HPDE6-E6E7 (cell line): ENCODE data around the gene CACNA1D.

ENCODE experiments used
- DNase-seq: peaks from one replicate; pipeline ENCODE4 v3.0.0; 2011; ENCODE audit warnings: missing footprints; ENCODE audit errors: extremely low spot score

The CACNA1D gene

GRCh38 chr3:53690521-53690920, 196.1 kb downstream of the CACNA1D start:
- DNase-seq = no peak

GRCh38 chr3:53691349-53691748, 196.9 kb downstream of the CACNA1D start:
- DNase-seq = no peak

- no peak for DNase-seq
Measured at GRCh38 chr3:53691885-53692284, 197.5 kb downstream of the CACNA1D start.

GRCh38 chr3:53693451-53693850, 199.0 kb downstream of the CACNA1D start:
- DNase-seq = no peak

- DNase-seq = no peak
Measured at GRCh38 chr3:53694046-53694445, 199.6 kb downstream of the CACNA1D start.

DNA sequence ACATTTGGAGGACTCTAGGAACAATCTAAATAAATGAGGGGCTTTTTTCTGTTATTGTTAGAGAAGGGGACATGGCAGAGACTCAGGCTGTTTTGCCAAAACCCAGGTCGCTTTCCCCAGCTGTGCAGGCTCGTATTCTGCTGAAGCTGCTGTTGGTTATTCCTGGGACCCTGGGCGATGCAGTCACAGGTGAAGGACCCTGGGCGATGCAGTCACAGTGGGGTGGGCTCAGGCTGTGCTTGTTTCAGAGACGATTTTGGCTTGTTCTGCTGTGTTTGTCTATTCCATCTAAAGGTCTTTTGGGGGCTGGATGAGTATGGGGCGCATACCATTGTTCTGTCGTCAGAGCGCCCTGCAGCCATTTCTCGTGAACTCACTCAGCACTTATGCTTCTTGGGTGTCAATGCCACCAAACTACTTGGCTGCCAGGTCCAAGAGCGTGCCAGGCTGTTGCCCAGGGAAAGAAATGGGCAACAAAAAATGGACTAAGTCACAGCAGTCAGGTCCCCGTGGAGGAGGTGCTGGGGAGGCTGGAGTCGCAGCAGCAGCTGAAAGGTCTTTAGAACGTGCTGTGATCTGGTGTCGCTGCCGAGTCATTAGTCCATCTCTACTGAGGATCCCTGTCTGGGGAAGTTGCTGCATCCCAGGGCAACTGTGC, 200.4 kb downstream of the CACNA1D start:
- DNase-seq = no peak

- no peak for DNase-seq
Measured at GRCh38 chr3:53695324-53695690, 200.9 kb downstream of the CACNA1D start.

GRCh38 chr3:53696401-53697172, 202.2 kb downstream of the CACNA1D start:
- DNase-seq = no peak

GRCh38 chr3:53700441-53700840, 206.0 kb downstream of the CACNA1D start:
- no peak for DNase-seq

DNA sequence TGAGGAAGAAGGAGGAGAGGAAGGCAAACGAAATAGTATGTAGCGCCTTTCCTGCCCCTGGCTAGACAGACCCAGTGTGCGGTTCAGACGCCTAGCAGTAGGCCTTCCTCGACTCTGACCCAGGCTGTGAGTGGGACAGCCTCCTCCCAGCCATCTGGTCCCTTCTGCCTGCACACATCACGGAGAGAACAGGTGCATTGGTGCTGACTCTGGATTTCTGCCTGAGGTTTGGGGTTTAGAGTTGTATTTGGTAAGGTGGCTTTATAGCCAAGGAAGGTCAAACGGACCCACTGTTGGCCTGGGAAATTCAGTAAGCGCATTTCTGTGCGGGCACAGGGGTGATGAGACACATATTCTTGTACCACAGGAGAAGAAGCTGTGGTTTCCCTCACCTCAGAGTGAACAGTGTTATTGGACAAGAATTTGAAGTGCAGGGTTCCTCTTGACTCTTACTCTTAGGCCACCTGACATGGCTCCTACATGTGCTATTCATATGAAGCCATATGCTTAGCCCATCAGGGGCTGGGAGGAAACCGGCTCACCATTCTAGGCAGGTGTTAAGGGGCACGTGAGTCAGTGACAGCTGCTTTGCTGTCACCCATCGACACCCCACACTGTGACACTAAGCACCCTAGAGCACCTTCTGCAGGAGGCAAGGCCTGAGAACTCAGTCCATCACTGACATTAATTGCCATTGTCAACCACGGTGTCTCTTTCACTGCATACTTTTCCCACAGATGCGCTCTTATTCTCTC, 208.5 kb downstream of the CACNA1D start:
- no peak for DNase-seq

GRCh38 chr3:53703630-53704362, 209.4 kb downstream of the CACNA1D start:
- DNase-seq = no peak

GRCh38 chr3:53704363-53704725, 209.9 kb downstream of the CACNA1D start:
- no peak for DNase-seq

GRCh38 chr3:53705024-53705745, 210.8 kb downstream of the CACNA1D start:
- no peak for DNase-seq

GRCh38 chr3:53705774-53706173, 211.4 kb downstream of the CACNA1D start:
- no peak for DNase-seq

DNA sequence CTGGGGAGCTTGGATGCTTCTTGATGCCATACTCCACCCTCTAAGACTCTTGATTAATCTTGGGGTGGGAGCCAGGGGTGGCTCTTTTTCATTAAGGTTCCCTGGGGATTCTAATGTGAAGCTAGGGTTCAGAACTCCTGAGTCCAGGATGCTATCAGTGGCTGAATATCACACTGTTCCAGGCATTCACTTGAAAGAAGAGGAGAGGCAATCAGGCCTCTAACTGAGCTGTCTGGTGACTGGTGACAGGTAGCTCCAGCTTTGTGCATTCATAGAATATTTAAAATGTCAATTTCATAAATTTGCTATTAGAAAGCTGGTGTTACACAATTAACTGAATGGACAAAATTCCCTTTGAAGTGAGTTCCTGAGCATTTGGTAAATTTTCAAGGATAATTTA, 212.8 kb downstream of the CACNA1D start:
- no peak for DNase-seq

DNA sequence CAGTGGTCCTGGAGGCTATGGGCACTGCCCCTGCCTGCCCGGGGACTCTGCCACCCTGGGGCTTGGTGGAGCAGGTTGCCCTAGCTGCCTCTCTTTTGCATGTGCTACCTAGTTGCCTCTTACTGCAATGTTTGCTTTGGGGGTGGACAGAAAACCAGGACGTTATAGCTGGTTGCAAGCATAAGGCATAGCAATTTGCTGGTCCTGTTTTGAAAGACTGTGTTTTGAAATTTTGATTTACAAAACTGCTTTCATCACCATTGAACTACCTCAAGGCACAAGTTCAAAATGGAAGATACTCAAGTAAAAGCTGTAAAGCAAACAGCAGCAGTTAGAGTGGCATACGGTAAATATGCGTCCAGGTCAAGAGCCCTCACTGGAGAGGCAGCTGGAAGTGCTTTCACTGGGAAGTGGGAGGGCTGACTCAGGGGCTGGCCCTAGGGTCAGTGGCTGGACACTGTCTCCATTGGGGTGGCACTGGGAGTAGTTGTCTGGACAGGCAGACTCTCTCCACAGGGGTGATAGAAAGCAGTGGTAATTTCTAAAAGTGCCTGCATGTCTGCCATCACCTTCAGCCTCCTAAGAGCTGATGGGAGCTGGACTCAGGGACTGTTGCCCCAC, 213.7 kb downstream of the CACNA1D start:
- no peak for DNase-seq

DNA sequence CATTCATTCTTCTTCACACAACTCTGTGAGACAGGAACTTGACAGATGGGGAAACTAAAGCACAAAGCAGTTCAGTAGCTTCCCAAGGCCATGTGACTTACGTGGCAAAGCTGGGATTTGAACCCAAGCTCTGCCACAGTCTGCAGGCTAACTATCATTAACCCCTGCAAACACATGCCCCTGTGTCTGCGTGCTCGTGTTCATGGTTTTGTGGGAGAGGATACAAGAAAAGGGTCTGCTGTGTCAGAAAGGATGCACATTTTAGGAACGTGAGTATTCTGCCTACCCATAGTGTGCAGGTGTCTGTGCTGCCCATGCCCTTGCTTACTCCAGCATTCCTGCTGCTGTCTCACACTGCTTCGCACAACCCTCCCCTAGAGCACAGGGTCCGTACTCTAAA, 214.8 kb downstream of the CACNA1D start:
- DNase-seq = no peak

DNA sequence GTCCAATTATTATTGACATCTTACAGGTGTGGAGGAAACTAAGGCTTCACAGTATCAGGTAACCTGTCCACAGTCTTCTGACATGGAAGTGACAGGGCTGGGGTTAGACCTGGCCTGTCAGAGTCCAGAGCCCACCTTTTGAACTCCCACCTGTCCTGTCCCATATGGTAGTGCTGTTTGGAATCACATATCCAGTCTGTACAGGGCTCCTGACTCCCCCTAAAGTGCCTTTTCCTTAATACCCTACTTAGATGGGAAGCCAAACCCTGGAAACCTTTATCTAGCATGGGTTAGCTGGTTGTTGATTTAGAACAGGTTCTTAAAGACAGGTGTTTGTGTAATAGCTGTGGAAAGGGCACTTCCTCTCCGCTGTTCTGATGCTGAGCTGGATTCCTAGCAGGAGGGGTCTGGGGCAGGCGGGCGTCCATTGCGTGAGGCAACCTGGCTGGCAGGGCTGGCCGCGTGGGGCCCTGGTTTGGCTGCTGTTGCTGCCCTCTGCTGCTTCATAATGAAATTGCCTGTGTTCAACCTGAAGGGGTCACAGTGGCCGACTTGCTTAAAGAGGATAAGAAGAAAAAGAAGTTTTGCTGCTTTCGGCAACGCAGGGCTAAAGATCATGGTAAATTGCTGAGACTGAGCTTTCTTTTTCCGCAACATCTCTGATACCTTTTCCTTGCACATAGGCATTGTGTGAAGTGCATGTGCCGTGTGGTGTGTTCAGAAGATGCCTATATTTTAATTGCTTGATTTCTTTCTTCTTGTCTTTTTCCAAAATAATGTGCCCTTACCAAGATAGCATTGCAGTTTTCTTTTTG, 215.7 kb downstream of the CACNA1D start:
- peak; percentile 15 for DNase-seq

DNA sequence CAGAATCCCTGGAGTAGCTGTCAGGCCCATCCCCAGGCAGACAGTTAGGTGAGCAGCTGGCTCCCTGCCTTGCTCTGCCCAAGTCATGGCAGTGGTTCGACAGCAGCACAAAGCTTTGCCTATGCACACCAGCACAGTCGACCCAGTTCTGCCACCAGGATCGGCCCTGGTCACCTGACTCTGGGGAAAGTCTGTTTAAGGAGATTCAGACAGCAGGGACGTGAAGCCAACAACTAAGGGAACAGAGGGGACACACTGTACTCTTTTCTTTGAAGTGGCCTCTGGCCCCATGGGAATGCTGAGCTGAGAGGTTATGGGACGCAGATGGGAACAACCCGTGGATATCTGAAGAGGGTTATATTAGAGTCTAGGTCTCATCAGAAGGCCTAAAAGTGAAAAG, 217.0 kb downstream of the CACNA1D start:
- DNase-seq = no peak

DNA sequence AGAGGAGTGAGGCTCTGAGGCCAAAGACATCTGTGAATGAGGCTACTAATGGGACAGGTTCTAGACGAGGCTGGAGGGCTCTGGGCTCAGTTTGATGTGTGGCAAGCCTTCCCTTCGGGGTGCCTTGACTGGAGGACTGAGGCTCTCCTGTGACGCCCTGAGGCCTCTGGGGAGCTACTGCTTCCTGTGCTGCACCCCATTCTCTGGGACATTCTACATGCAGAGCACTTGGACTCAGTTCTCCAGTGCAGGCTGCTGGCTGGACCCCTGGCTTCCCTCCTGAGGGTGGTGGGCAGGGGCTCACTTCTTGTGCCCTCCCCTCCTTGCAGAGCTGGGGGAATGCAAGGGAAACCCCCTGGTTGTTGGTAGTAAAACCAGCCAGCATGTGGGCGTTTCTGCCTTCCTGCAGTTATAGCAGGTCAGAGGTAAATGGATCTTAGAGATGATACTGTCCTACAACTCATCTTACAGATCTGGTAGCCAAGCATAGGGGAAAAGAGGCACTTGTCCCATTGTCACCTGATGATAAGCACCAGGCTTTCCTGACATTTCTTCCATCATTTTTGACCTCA, 218.5 kb downstream of the CACNA1D start:
- no peak for DNase-seq
